Panc1 (cell line): ENCODE data around the gene N4BP2L2. TPM values are rescaled to one million over a fixed set of nuclear protein-coding genes. Genes with fewer than 3 reads are reported as not detected.

ENCODE experiments used
- ATAC-seq: fragments of 200-7000 bp; cut with Tn5 transposase; 2 replicates; pipeline ENCODE4 v1.9.1; 2020; ENCODE audit warnings: mild to moderate bottlenecking, moderate library complexity
- BruUV-seq: library from RNA; stranded (reverse); fragments of 400-500 nt; replicated peaks from 2 replicates; lab custom pipeline; 2021; lab: Mats Ljungman, UMichigan
- CTCF ChIA-PET: fragments of 300-600 bp; sonication (Branson Sonifier 250); formaldehyde crosslinking; loops from one replicate; lab custom pipeline; 2022; ENCODE audit warnings: antibody characterized with exemption; lab: Charles Lee
- POLR2A ChIA-PET: fragments of 300-600 bp; sonication (Branson Sonifier 250); formaldehyde crosslinking; loops from one replicate; lab custom pipeline; 2022; ENCODE audit warnings: antibody characterized with exemption; lab: Charles Lee
- DNase-seq: peaks from one replicate; pipeline ENCODE4 v3.0.0-alpha.2; 2010; ENCODE audit warnings: low read depth, low spot score
- H3K27ac ChIP-seq: 2 replicates; pipeline ENCODE4 v1.5.1; 2011; ENCODE audit warnings: mild to moderate bottlenecking, low read length, inconsistent platforms
- H3K27me3 ChIP-seq: fragments of 200-500 bp; sonication (Bioruptor generic); 2 replicates; pipeline ENCODE4 v1.6.0; 2014; ENCODE audit warnings: low read length, inconsistent platforms; ENCODE audit not compliant: control insufficient read depth, insufficient read depth
- H3K36me3 ChIP-seq: fragments of 200-500 bp; sonication (Bioruptor generic); 2 replicates; pipeline ENCODE4 v1.5.1; 2014; ENCODE audit warnings: inconsistent platforms, mild to moderate bottlenecking, low read length, moderate library complexity; ENCODE audit not compliant: control insufficient read depth, insufficient read depth
- H3K4me1 ChIP-seq: 2 replicates; pipeline ENCODE4 v1.5.1; 2011; ENCODE audit warnings: inconsistent platforms, mild to moderate bottlenecking, low read length, moderate library complexity; ENCODE audit not compliant: control insufficient read depth, insufficient read depth
- H3K4me3 ChIP-seq, 2 experiments: 2 replicates each; pipeline ENCODE4 v1.5.1; 2011 to 2012; ENCODE audit warnings: low read depth in 2 of 2, low read length in 2 of 2, mild to moderate bottlenecking in 2 of 2, inconsistent platforms in 1 of 2, moderate library complexity in 1 of 2
- H3K9me3 ChIP-seq: fragments of 200-500 bp; sonication (Bioruptor generic); 2 replicates; pipeline ENCODE4 v1.5.1; 2014; ENCODE audit warnings: low read depth, mild to moderate bottlenecking, inconsistent platforms, low read length, moderate library complexity; ENCODE audit not compliant: control insufficient read depth, insufficient read depth
- POLR2AphosphoS5 ChIP-seq: IDR thresholded peaks from 2 replicates; pipeline ENCODE4 v1.6.1; 2012; ENCODE audit warnings: mild to moderate bottlenecking, low read depth, low read length, moderate library complexity
- SIN3A ChIP-seq: IDR thresholded peaks from 2 replicates; pipeline ENCODE4 v1.6.1; 2012; ENCODE audit warnings: low read depth, mild to moderate bottlenecking, low read length, moderate library complexity, borderline replicate concordance; ENCODE audit not compliant: insufficient read depth
- TCF7L2 ChIP-seq: IDR thresholded peaks from 2 replicates; pipeline ENCODE4 v1.6.1; 2011; ENCODE audit warnings: mild to moderate bottlenecking, low read depth, low read length, inconsistent platforms
- in situ Hi-C: cut with HindIII; loops from 2 replicates; pipeline ENCODE4 v1.10.0; 2016; ENCODE audit warnings: low sequenced_read_pairs, low pct_unique_long_range_greater_than_20kb
- intact Hi-C: fragments of 100-400 bp; cut with micrococcal nuclease; formaldehyde crosslinking; loops from one replicate; pipeline ENCODE4 v1.10.0; 2022; ENCODE audit not compliant: unreplicated experiment
- total RNA-seq: library from RNA; stranded (reverse); gene quantifications from one replicate; pipeline ENCODE4 v1.2.1, GENCODE V29; 2021; ENCODE audit not compliant: unreplicated experiment
- TF ChIP-seq, protein P1 (sequence below): fragments of 450-650 bp; IDR thresholded peaks from 2 replicates; pipeline ENCODE4 v1.5.1; 2017; ENCODE audit warnings: mild to moderate bottlenecking
- TF ChIP-seq, protein P2 (sequence below), 2 experiments: IDR thresholded peaks; 2 replicates each; pipeline ENCODE4 v1.6.1; 2011 to 2012; ENCODE audit warnings: low read depth in 2 of 2, control low read depth in 1 of 2, low read length in 1 of 2, mild to moderate bottlenecking in 1 of 2, moderate library complexity in 1 of 2; ENCODE audit not compliant: insufficient read depth in 1 of 2

Gene N4BP2L2
- total RNA-seq, 1 experiment from 2014 or later: 43.8 TPM

DNA sequence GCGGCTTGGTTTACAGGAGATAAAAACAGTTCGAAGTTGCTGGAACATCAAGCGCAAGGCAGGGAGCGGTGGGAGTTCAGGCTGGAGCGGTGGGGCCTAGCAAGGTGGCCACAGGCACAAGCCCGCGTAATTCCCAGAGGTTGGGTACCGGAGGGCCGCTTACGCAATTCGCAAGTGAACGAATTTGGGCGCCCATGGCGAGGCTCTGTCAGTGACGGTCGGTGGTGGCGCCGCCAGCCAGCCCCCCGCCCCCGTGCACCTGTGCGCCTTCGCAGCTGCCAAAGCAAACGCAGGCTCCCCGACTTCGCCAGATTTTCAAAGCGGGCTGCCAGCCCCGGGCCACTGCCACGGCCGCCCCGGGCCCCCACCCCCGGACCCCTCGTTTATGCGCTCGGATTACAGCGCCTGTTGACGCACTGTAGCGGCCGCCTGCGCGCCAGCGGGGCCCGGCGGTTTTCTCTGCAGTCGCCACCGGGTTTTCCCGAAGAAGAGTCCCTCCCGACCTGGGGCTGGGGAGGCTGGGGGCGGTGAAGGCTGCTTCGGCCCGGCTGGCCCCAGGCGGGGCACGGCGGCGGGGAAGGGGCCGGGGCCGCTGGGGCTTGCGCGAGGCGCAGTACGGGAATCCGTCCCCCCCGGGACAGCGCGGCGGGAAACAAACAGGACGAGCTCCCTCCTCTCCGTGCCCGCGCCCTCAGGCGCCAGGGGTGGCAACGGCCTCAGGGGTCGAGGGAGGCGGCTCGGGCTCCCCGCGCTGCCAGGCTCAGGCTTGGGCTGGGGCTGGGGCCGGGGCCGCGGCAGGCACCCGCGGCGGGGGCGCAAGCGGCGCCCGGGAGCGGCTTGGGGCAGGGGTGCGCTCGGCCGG, 111.4 kb downstream of the N4BP2L2 start:
- Histone ChIP-seq H3K9me3 (no peaks in the 10 kb centered on the region), H3K27me3 (no peaks in the 10 kb centered on the region), H3K4me3 (peak overlapping the region; percentile 54 to 64), H3K27ac (no peak overlapping the region), H3K4me1 (peaks cover 6% of the 10 kb centered on the region), H3K36me3 (no peaks in the 10 kb centered on the region)
- BruUV-seq: no TSS peak
- peak; percentile 56 for ATAC-seq
- TF ChIP-seq SIN3A (no peak), TCF7L2 (no peak)
- intact Hi-C loops: no loop called here
- POLR2A ChIA-PET: no interaction called here
- CTCF ChIA-PET: no interaction called here
- no peak for DNase-seq
- in situ Hi-C loops: no loop called here

DNA sequence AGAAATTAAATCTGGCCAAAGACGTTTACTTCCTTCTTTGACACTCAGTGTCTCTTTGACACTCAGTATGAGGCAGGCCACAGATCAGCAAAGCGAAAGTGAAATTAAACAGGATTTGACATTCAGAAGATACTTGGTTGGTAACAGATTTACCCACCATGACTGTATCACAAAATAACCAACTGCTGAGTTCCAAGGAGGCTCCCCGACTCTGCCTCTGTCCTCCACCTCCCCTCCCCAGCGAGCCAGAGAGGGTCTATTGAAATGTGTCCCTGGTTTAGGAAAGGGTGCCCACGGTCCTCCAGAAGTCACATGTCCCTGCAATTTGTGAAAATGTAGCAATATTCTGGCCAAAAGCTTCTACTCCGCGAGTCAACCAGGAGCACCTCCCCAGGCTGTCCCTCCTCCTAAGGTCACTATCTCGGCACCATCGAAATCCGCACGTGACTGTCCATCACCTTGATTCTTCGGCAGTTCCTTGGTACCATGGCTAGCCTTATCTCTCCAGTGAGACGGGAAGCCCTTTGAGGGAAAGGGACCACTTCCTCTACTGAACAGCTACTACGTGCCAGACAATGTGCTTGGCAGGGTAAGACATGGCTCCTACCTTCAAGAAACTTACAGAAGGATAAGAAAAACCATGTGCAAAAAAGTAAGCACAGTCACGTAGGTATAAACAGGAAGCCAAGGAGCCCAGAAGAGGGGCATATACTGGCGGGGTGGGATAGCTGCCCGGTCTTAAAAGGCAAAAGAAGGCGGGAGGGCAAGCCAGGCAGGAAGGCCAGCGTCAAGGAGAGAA, 112.2 kb downstream of the N4BP2L2 start:
- TF ChIP-seq SIN3A (no peak), POLR2AphosphoS5 (no peak), TCF7L2 (no peak)
- TF ChIP-seq, protein P1, sequence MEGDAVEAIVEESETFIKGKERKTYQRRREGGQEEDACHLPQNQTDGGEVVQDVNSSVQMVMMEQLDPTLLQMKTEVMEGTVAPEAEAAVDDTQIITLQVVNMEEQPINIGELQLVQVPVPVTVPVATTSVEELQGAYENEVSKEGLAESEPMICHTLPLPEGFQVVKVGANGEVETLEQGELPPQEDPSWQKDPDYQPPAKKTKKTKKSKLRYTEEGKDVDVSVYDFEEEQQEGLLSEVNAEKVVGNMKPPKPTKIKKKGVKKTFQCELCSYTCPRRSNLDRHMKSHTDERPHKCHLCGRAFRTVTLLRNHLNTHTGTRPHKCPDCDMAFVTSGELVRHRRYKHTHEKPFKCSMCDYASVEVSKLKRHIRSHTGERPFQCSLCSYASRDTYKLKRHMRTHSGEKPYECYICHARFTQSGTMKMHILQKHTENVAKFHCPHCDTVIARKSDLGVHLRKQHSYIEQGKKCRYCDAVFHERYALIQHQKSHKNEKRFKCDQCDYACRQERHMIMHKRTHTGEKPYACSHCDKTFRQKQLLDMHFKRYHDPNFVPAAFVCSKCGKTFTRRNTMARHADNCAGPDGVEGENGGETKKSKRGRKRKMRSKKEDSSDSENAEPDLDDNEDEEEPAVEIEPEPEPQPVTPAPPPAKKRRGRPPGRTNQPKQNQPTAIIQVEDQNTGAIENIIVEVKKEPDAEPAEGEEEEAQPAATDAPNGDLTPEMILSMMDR: no peak
- TF ChIP-seq, protein P2, sequence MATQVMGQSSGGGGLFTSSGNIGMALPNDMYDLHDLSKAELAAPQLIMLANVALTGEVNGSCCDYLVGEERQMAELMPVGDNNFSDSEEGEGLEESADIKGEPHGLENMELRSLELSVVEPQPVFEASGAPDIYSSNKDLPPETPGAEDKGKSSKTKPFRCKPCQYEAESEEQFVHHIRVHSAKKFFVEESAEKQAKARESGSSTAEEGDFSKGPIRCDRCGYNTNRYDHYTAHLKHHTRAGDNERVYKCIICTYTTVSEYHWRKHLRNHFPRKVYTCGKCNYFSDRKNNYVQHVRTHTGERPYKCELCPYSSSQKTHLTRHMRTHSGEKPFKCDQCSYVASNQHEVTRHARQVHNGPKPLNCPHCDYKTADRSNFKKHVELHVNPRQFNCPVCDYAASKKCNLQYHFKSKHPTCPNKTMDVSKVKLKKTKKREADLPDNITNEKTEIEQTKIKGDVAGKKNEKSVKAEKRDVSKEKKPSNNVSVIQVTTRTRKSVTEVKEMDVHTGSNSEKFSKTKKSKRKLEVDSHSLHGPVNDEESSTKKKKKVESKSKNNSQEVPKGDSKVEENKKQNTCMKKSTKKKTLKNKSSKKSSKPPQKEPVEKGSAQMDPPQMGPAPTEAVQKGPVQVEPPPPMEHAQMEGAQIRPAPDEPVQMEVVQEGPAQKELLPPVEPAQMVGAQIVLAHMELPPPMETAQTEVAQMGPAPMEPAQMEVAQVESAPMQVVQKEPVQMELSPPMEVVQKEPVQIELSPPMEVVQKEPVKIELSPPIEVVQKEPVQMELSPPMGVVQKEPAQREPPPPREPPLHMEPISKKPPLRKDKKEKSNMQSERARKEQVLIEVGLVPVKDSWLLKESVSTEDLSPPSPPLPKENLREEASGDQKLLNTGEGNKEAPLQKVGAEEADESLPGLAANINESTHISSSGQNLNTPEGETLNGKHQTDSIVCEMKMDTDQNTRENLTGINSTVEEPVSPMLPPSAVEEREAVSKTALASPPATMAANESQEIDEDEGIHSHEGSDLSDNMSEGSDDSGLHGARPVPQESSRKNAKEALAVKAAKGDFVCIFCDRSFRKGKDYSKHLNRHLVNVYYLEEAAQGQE (IDR thresholded peaks at IDR 0.05; ENCODE audit: insufficient read depth in 1 of 2, low read depth in 2 of 2, low read length in 1 of 2): no peak
- no TSS peak for BruUV-seq
- DNase-seq: no peak
- CTCF ChIA-PET: no interaction called here
- peaks cover 6% of the 10 kb centered on the region for H3K4me1 ChIP-seq
- H3K27me3 ChIP-seq: no peaks in the 10 kb centered on the region
- in situ Hi-C loops (no loop called here), intact Hi-C loops (no loop called here)
- H3K36me3 ChIP-seq: no peaks in the 10 kb centered on the region
- POLR2A ChIA-PET: no interaction called here
- peak overlapping the region; percentile 54 to 64 for H3K4me3 ChIP-seq
- no peaks in the 10 kb centered on the region for H3K9me3 ChIP-seq
- peak; percentile 28 for ATAC-seq
- peak overlapping the region; percentile 48; the same call in 1 of the 2 replicates for H3K27ac ChIP-seq
